RWPE1 (cell line): Measurements from ENCODE around the gene TMPRSS12.
"Not testable (repeated sequence)": the region's sequence is repeated elsewhere in the genome, so short reads cannot be mapped to it uniquely, and the experiment has no call there.

ENCODE experiments used
- CTCF ChIA-PET: fragments of 350-600 bp; sonication (Branson Sonifier 250); formaldehyde crosslinking; extraction: SDS; loops from one replicate; lab custom pipeline; 2021; lab: Yijun Ruan, JAX
- POLR2A ChIA-PET: fragments of 400-600 bp; formaldehyde crosslinking; extraction: SDS; loops from one replicate; lab custom pipeline; 2020; ENCODE audit warnings: antibody characterized with exemption; ENCODE audit not compliant: low non-redundant PET; lab: Yijun Ruan, JAX
- DNase-seq: peaks from one replicate; pipeline ENCODE4 v3.0.0; 2012; ENCODE audit warnings: low spot score
- H3K27ac ChIP-seq: fragments of 450-650 bp; 2 replicates; pipeline ENCODE4 v1.5.1; 2017
- CTCF ChIP-seq: fragments of 450-650 bp; conservative IDR thresholded peaks from 2 replicates; pipeline ENCODE4 v1.5.1; 2017; ENCODE audit warnings: low read depth, mild to moderate bottlenecking

The TMPRSS12 gene

GRCh38 chr12:50839042-50839441 lies 3.7 kb upstream of the TMPRSS12 start:
- TF ChIP-seq CTCF: no peak
- ChIA-PET POLR2A (no interaction called here), CTCF (interaction anchor here (0.5 to 0.6 kb wide), 2 partner anchors 13 to 170 kb away, joined by 3 read pairs; no protein-coding TSS in a partner anchor)
- no peak for DNase-seq
- H3K27ac ChIP-seq: no peak overlapping the region

- H3K27ac ChIP-seq: no peak overlapping the region
- no peak for TF ChIP-seq CTCF
- POLR2A ChIA-PET: no interaction called here
- no peak for DNase-seq
- CTCF ChIA-PET: no interaction called here
These were observed 1.8 kb upstream of the TMPRSS12 start for GRCh38 chr12:50840809-50841487.

GRCh38 chr12:50841716-50842531 lies 802 bp upstream of the TMPRSS12 start:
- DNase-seq: no peak
- no peak for TF ChIP-seq CTCF
- no peak overlapping the region for H3K27ac ChIP-seq
- POLR2A ChIA-PET: no interaction called here
- CTCF ChIA-PET: no interaction called here

GRCh38 chr12:50845021-50845647 lies 2.4 kb downstream of the TMPRSS12 start:
- no peak for TF ChIP-seq CTCF
- ChIA-PET CTCF (no interaction called here), POLR2A (no interaction called here)
- H3K27ac ChIP-seq: no peak overlapping the region
- no peak for DNase-seq

DNA sequence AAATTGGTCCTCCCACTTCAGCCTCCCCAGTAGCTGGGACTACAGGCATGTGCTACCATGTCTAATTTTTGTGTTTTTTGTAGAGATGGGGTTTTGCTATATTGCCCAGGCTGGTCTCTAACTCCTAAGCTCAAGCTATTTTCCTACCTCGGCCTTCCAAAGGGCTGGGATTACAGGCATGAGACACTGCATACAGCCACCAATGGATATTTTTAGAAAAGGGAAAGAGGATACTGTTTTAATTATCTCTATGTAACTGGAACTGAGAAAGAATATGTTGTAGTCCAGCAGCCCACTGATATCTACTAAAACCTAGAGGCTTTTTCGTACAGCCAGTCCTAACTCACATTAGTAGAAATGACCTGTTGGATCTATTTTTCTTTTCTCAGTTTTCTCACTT lies 6.2 kb downstream of the TMPRSS12 start:
- CTCF ChIA-PET: no interaction called here
- POLR2A ChIA-PET: no interaction called here
- DNase-seq: no peak
- H3K27ac ChIP-seq: no peak overlapping the region
- no peak for TF ChIP-seq CTCF

GRCh38 chr12:50855218-50855617 lies 12.5 kb downstream of the TMPRSS12 start:
- DNase-seq, H3K27ac ChIP-seq, POLR2A ChIA-PET: not testable (repeated sequence)
- CTCF ChIA-PET: interaction anchor here (0.6 kb wide), 1 partner anchor 136 kb away, joined by 3 read pairs; no protein-coding TSS in a partner anchor

DNA sequence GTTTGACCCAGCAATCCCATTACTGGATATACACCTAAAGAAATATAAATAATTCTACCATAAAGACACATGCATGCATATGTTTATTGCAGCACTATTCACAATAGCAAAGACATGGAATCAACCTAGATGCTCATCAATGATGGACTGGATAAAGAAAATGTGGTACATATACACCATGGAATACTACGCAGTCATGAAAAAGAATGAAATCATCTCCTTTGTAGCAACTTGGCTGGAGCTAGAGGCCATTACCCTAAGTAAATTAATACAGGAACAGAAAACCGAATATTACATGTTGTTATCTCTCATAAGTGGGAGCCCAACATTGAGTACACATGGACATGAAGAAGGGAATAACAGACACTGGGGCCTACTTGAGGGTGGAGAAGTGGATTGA lies 13.0 kb downstream of the TMPRSS12 start:
- DNase-seq, H3K27ac ChIP-seq, POLR2A ChIA-PET: not testable (repeated sequence)
- CTCF ChIA-PET: interaction anchor here (0.6 kb wide), 1 partner anchor 136 kb away, joined by 3 read pairs; no protein-coding TSS in a partner anchor
